ENCODE data around the gene SYNE2. TPM values are rescaled to one million over a fixed set of nuclear protein-coding genes. Genes with fewer than 3 reads are reported as not detected.

The SYNE2 gene
- total and polyA plus RNA-seq, 2 of the 8 experiments (the other 6 are each of a cell fraction or from before 2014, with no cell fraction given): 32.6 to 46.1 TPM

GRCh38 chr14:64092338-64092737, 239.5 kb downstream of the SYNE2 start (continued):
- TF ChIP-seq SAP30 (IDR thresholded peaks at IDR 0.05; ENCODE audit: insufficient read depth, insufficient replicate concordance, low read length): no peak
- TF ChIP-seq POLR2A (IDR thresholded peaks at IDR 0.05; ENCODE audit: control extremely low read depth in 1 of 2, low read depth in 2 of 2, low read length in 2 of 2): no peak
- TF ChIP-seq ZNF274 (IDR thresholded peaks at IDR 0.05; ENCODE audit: borderline replicate concordance, extremely low read depth, low read length): no peak
- no peak for TF ChIP-seq SP4 (IDR thresholded peaks at IDR 0.05; ENCODE audit: low read length)
- TF ChIP-seq CBX8 (IDR thresholded peaks at IDR 0.05; ENCODE audit: borderline replicate concordance, low read depth, low read length): no peak
- TF ChIP-seq HDAC6 (IDR thresholded peaks at IDR 0.05; ENCODE audit: low read depth, low read length): no peak
- TF ChIP-seq YY1 (IDR thresholded peaks at IDR 0.05; ENCODE audit: low read depth, low read length): no peak
- TF ChIP-seq KDM4A (IDR thresholded peaks at IDR 0.05; ENCODE audit: low read depth, low read length, severe bottlenecking): no peak

All from H1 (cell line).